Mucosa of descending colon (tissue), 3 donors: ENCODE data around the gene PCSK6. TPM values are rescaled to one million over a fixed set of nuclear protein-coding genes. Genes with fewer than 3 reads are reported as not detected.
A peak's percentile ranks its signal among the peaks of the same experiment; 100 is the strongest.

Experiments
- ATAC-seq: fragments of 200-7000 bp; cut with Tn5 transposase; one replicate; pipeline ENCODE4 v1.9.1; 2020; ENCODE audit warnings: mild to moderate bottlenecking, moderate library complexity
- DNase-seq, 3 donors: peaks; one replicate each; pipeline ENCODE4 v3.0.0-alpha.2; 2020
- H3K36me3 ChIP-seq: fragments of 200-600 bp; one replicate; pipeline ENCODE4 v1.8.0; 2021; ENCODE audit warnings: low read depth, mild to moderate bottlenecking
- H3K4me1 ChIP-seq: fragments of 200-600 bp; one replicate; pipeline ENCODE4 v1.8.0; 2021; ENCODE audit warnings: low read depth, mild to moderate bottlenecking
- H3K4me3 ChIP-seq: fragments of 200-600 bp; one replicate; pipeline ENCODE4 v1.8.0; 2021; ENCODE audit warnings: mild to moderate bottlenecking
- H3K9me3 ChIP-seq: fragments of 200-600 bp; one replicate; pipeline ENCODE4 v1.8.0; 2021; ENCODE audit warnings: mild to moderate bottlenecking
- CTCF ChIP-seq: fragments of 200-600 bp; IDR thresholded peaks from one replicate; pipeline ENCODE4 v1.8.0; 2022; ENCODE audit warnings: antibody characterized with exemption, mild to moderate bottlenecking
- intact Hi-C, 2 donors: fragments of 100-400 bp; cut with DNase I in 1 of 2; cut with micrococcal nuclease in 1 of 2; formaldehyde crosslinking; loops; one replicate each; pipeline versions ENCODE4 v1.11.0 to v1.11.1; 2022; cut with DNase I, micrococcal nuclease
- total RNA-seq, 3 donors: library from RNA; stranded (reverse); fragmentation: NEBNext Ultra II Directional in 2 of 3; extraction: Animal tissue kit (Norgen Biotek cat#: 25700) in 2 of 3; gene quantifications; one replicate each; pipeline versions ENCODE4 v1.2.1 to v1.2.4, GENCODE V29; 2021 to 2023
- donor health status: DM: no; HTN: no; CAD: no; lungs with moderate emphysema.
- donor health status: DM: no; HTN: no; CAD: no.
- donor health status: DM: no; HTN: yes; CAD: no.

PCSK6 gene
- total RNA-seq, 3 donors from 2014 or later: 21.3 to 58.4 (median 30.3) TPM

GRCh38 chr15:101324524-101325177 lies 164.9 kb downstream of the PCSK6 start:
- no peaks in the 10 kb centered on the region for H3K36me3 ChIP-seq
- DNase-seq (peak in 1 of 3 donors; percentile 34), ATAC-seq (peak; percentile 93)
- no peaks in the 10 kb centered on the region for H3K9me3 ChIP-seq
- intact Hi-C loops: no loop called here
- no peak for TF ChIP-seq CTCF
- no peak overlapping the region for H3K4me3 ChIP-seq
- H3K4me1 ChIP-seq: peaks cover 3% of the 10 kb centered on the region

GRCh38 chr15:101323793-101324523 lies 165.5 kb downstream of the PCSK6 start:
- ATAC-seq (peak; percentile 35), DNase-seq (no peak)
- intact Hi-C loops: no loop called here

GRCh38 chr15:101322854-101323477 lies 166.5 kb downstream of the PCSK6 start:
- no peak for TF ChIP-seq CTCF

More at GRCh38 chr15:101323793-101324523, 165.5 kb downstream of the PCSK6 start:
- TF ChIP-seq CTCF: no peak
- peaks cover 3% of the 10 kb centered on the region for H3K4me1 ChIP-seq
- no peak overlapping the region for H3K4me3 ChIP-seq
- no peaks in the 10 kb centered on the region for H3K9me3 ChIP-seq
- H3K36me3 ChIP-seq: no peaks in the 10 kb centered on the region

GRCh38 chr15:101322016-101322695 lies 167.4 kb downstream of the PCSK6 start:
- intact Hi-C loops: no loop called here
- no peak for DNase-seq

More at GRCh38 chr15:101322854-101323477, 166.5 kb downstream of the PCSK6 start:
- Histone ChIP-seq H3K4me1 (peaks cover 3% of the 10 kb centered on the region), H3K36me3 (no peaks in the 10 kb centered on the region), H3K9me3 (no peaks in the 10 kb centered on the region), H3K4me3 (no peak overlapping the region)
- ATAC-seq: no peak
- intact Hi-C loops: no loop called here
- no peak for DNase-seq

More at GRCh38 chr15:101322016-101322695, 167.4 kb downstream of the PCSK6 start:
- Histone ChIP-seq H3K36me3 (no peaks in the 10 kb centered on the region), H3K9me3 (no peaks in the 10 kb centered on the region), H3K4me3 (no peak overlapping the region), H3K4me1 (peaks cover 3% of the 10 kb centered on the region)
- no peak for TF ChIP-seq CTCF
- ATAC-seq: no peak
